ENCODE measurements around the gene MTUS2. TPM values are rescaled to one million over a fixed set of nuclear protein-coding genes. Genes with fewer than 3 reads are reported as not detected.

MTUS2 gene
- polyA plus RNA-seq, 2 of the 4 experiments (the other 2 are of a cell fraction) = not detected

GRCh38 chr13:29441306-29441705, 621.2 kb downstream of the MTUS2 start (continued):
- no peak for TF ChIP-seq FOSB (CRISPR knock-in tag; IDR thresholded peaks at IDR 0.05)

- TF ChIP-seq REST (IDR thresholded peaks at IDR 0.05) (no peak), RFX5 (IDR thresholded peaks at IDR 0.05) (no peak), EHMT2 (IDR thresholded peaks at IDR 0.05; ENCODE audit: low read depth) (no peak), CBX8 (IDR thresholded peaks at IDR 0.05) (no peak), TFCP2L1 (CRISPR knock-in tag; IDR thresholded peaks at IDR 0.05) (no peak), ZNF302 (CRISPR knock-in tag; IDR thresholded peaks at IDR 0.05) (no peak), EHF (CRISPR knock-in tag; IDR thresholded peaks at IDR 0.05) (no peak), E2F6 (IDR thresholded peaks at IDR 0.05; ENCODE audit: borderline replicate concordance, low read depth) (no peak), RNF2 (IDR thresholded peaks at IDR 0.05; ENCODE audit: borderline replicate concordance, low read depth) (no peak), HOXB5 (CRISPR knock-in tag; IDR thresholded peaks at IDR 0.05) (no peak), RARB (CRISPR knock-in tag; IDR thresholded peaks at IDR 0.05) (no peak), ESRRA (IDR thresholded peaks at IDR 0.05; ENCODE audit: borderline replicate concordance, low read length) (no peak), ATOH8 (CRISPR knock-in tag; IDR thresholded peaks at IDR 0.05; ENCODE audit: low read depth) (no peak), CHD2 (IDR thresholded peaks at IDR 0.05; ENCODE audit: low read length, partially characterized antibody) (no peak)
- ATAC-seq = no peak
- 11% methylated on average over 3 of the region's 3 CpGs for WGBS (ENCODE audit: missing lambda C conversion rate)
- Histone ChIP-seq H3K4me3 (no peak overlapping the region), H3K4me2 (no peak overlapping the region), H3K27ac (no peak overlapping the region), H3K9me3 (no peaks in the 10 kb centered on the region), H3K4me1 (no peaks in the 10 kb centered on the region)
- FAIRE-seq = no peak
- no peak for DNase-seq (ENCODE audit: low read depth in 1 of 2, low spot score in 1 of 2)
- ChIA-PET POLR2A (no interaction called here), CTCF (no interaction called here)
Observed at GRCh38 chr13:29446016-29446415, 625.9 kb downstream of the MTUS2 start.

- Histone ChIP-seq H3K4me1 (no peaks in the 10 kb centered on the region), H3K27ac (no peak overlapping the region), H3K4me3 (no peak overlapping the region), H3K4me2 (no peak overlapping the region), H3K9me3 (no peaks in the 10 kb centered on the region)
- WGBS (ENCODE audit: missing lambda C conversion rate) = 40% methylated on average over 2 of the region's 2 CpGs
- no peak for DNase-seq (ENCODE audit: low read depth in 1 of 2, low spot score in 1 of 2)
- ATAC-seq = no peak
- ChIA-PET CTCF (no interaction called here), POLR2A (no interaction called here)
- FAIRE-seq = no peak
- TF ChIP-seq E2F6 (IDR thresholded peaks at IDR 0.05; ENCODE audit: borderline replicate concordance, low read depth) = no peak
- TF ChIP-seq EHMT2 (IDR thresholded peaks at IDR 0.05; ENCODE audit: low read depth) = no peak
- no peak for TF ChIP-seq JUNB (IDR thresholded peaks at IDR 0.05)
- TF ChIP-seq GATA3 (IDR thresholded peaks at IDR 0.05; ENCODE audit: borderline replicate concordance) = no peak
- TF ChIP-seq KDM1A (IDR thresholded peaks at IDR 0.05; ENCODE audit: low read depth) = no peak
- no peak for TF ChIP-seq HES2 (IDR thresholded peaks at IDR 0.05)
- TF ChIP-seq HDAC2 (IDR thresholded peaks at IDR 0.05) = no peak
- TF ChIP-seq MAFK (IDR thresholded peaks at IDR 0.05; ENCODE audit: partially characterized antibody) = no peak
- TF ChIP-seq MAX (IDR thresholded peaks at IDR 0.05) = no peak
- TF ChIP-seq SMC3 (IDR thresholded peaks at IDR 0.05) = no peak
- TF ChIP-seq CTCF (IDR thresholded peaks at IDR 0.05) = no peak
- TF ChIP-seq RNF2 (IDR thresholded peaks at IDR 0.05; ENCODE audit: borderline replicate concordance, low read depth) = no peak
- TF ChIP-seq POLR2A (IDR thresholded peaks at IDR 0.05; ENCODE audit: low read length) = no peak
- no peak for TF ChIP-seq ZNF302 (CRISPR knock-in tag; IDR thresholded peaks at IDR 0.05)
- no peak for TF ChIP-seq REST (IDR thresholded peaks at IDR 0.05)
Observed at GRCh38 chr13:29448174-29448573, 628.0 kb downstream of the MTUS2 start.
